ENCODE data around the gene MPND.
A peak's percentile ranks its signal among the peaks of the same experiment; 100 is the strongest.

Gene MPND, protein sequence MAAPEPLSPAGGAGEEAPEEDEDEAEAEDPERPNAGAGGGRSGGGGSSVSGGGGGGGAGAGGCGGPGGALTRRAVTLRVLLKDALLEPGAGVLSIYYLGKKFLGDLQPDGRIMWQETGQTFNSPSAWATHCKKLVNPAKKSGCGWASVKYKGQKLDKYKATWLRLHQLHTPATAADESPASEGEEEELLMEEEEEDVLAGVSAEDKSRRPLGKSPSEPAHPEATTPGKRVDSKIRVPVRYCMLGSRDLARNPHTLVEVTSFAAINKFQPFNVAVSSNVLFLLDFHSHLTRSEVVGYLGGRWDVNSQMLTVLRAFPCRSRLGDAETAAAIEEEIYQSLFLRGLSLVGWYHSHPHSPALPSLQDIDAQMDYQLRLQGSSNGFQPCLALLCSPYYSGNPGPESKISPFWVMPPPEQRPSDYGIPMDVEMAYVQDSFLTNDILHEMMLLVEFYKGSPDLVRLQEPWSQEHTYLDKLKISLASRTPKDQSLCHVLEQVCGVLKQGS

DNA sequence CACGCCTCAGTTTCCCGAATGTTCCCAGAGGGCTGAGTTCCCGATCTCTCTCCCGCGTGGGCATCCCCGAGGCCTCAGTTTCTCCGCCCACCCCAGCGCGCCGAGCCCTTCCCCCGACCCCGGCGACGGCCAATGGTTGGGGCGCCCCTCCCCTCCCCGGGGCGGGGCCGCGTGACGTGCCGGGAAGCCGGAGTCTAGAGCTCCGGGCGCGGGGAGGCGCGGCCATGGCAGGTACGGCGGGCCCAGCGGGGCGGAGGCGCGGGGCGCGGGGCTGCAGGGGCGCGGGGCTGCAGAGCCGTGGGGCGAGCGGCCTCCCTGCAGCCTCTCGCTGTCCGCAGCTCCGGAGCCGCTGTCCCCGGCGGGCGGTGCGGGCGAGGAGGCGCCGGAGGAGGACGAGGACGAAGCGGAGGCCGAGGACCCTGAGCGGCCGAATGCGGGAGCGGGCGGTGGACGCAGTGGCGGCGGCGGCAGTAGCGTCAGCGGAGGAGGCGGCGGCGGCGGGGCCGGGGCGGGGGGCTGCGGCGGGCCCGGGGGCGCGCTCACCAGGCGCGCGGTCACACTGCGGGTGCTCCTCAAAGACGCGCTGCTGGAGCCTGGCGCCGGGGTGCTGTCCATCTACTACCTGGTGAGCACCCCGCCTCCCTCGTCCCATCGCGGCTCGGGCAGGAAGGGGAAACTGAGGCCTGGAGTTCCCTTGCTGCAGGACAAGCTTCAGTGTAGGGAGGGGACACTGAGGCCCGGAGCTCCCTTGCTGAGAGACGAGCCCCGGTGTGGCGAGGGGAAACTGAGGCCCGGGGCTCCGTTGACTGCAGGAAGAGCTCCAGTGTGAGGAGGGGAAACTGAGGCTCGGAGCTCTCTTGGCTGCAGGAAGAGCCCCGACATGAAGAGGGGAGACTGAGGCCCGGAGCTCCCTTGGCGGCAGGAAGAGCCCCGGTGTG is at the start of gene MPND:
Gene MPND (plus strand): TSS at position 193 of the 938 bp plus-strand sequence. CDS start 32 bp downstream, at position 225.
- peak; percentile 85 to 94 (median 89) for DNase-seq (ENCODE audit: low read depth in 3 of 3)

DNA sequence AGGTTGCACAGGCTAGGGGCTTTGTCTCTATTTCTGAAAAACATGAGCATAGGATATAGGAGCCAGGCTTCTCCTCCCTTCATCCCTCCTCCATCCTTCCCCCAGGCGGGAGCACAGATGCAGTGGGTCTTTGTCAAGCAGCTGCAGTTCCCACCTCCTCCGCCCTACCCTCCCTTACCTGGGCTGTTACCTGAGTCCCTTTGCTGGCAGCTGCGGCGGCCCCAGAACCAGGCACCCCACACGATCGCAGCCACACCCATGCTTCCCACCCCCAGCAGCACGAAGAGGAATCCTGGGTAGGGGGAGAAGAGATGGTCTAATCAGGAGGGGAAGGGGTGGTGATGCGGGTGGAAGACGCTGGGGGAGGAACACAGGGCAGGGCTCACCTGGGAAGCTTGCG is 49.0 kb upstream of the MPND start:
- no peak for DNase-seq (ENCODE audit: low read depth in 3 of 3)

DNA sequence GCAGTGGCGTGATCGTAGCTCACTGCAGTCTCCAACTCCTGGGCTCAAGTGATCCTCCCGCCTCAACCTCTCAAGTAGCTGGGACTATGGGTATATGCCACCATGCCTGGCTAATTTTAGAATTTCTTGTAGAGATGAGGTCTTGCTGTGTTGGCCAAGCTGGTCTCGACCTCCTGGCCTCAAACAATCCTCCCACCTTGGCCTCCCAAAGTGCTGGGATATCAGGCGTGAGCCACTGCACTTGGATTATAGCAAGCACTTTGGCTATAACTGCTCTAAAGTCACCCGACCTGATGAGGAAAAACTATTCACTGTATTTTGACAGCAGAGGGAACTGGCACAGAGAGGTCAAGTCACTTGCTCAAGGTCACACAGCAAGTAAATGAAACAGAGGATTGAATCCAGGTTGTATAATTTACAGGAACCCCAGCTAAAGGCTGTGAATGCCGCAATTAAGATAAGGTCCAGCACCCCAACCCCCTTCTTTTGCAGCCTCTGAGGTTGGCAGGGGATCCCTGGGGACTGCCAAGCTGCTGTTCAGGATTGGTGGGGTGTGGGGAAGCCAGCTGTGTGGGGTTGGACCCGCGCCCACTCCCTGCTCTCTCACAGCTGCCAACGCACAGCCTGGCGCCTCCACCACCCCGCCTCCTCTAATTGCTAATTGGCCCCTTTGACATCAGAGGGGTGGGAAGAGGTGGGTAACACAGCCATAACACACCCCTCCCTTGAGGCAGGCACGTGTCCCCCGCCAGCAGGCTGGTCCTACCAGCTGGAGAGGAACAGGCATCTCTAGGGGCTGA is 47.2 kb upstream of the MPND start:
- DNase-seq (ENCODE audit: low read depth in 3 of 3), result no peak

DNA sequence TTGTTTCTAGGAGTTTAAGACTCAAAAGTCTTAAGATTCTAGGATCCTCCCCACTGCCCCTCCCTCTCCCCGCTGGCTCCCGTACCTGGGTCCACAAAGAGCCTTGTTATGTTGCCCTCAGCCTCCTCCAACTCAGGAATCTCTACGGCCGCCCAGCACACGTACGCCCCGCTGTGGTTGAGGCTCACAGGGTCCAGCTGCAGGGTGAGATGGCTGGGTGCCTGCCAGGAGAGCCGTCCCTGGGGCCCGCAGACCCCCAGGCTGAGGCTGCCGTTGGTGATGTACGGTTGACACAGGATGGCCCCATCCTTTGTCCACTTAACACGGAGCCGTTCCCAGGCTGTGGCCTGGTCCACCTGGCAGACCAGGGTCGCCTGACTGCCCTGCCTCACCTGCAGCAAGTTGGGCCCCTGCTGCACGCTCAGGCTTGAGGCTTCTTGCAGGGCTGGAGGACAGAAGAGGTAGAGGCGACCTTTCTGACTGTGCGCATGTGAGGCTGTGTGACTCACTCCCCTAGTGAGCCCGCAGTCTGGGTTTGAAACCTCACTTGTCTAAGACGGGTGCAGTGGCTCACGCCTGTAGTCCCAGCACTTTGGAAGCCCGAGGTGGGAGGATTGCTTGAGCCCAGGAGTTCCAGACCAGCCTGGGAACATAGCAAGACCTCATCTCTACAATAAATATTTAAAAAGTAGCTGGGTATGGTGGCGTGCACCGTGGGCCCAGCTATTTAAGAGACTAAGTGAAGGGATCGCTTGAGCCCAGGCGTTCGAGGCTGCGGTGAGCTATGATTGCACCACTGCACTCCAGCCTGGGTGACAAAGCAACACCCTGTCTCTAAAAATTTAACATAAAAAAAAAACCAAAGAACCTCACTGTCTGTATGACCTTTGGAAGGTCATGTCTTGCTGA is 45.2 kb upstream of the MPND start:
- no peak for DNase-seq (ENCODE audit: low read depth in 3 of 3)

DNA sequence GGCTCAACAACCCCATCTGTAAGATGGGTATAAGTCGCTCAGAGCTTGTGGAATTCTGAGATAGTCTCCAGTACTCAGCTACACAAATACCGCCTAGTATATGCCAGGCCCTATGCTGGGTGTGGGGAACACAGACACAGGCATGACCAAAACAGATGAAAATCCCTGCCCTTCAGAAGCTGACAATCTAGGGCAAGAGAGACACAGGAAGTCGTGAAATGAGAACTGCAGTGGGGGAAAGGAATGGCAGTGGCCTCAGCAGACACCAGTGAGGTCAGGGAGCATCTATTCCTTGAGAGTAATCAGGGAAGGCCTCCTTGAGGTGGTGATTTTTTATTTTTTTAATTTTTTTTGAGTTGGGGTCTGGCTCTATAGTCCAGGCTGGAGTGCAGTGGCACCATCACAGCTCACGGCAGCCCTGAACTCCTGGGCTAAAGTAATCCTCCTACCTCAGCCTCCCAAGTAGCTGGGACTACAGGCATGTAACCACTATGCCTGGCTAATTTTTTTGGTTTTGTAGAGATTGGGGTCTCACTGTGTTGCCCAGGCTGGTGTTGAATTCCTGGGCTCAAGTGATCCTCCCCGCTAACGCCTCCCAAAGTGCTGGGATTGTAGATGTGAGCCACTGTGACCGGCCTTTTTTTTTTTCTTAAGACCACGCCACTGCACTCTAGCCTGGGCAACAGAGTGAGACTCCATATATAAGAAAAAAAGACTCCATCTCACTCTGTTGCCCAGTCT is 44.4 kb upstream of the MPND start:
- DNase-seq (ENCODE audit: low read depth in 3 of 3), result no peak

DNA sequence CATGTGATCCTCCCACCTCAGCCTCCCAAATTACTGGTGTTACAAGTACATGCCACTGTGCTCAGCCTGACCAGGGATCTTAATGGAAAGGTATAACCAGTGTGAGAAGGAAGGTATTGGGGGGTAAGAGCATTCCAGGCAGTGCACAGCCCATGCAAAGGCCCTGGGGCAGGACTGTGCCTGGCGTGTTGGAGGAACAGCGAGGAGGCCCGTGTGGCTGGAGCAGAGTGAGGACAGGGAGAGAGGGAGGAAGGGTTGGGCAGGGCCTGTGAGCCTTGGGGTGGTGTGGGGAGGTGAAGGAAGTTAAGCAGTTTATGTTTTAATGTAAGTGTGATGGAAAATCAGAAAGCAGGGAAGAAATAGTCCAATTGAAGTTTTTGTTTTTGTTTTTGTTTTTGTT is 42.8 kb upstream of the MPND start:
- DNase-seq (ENCODE audit: low read depth in 3 of 3), result no peak

DNA sequence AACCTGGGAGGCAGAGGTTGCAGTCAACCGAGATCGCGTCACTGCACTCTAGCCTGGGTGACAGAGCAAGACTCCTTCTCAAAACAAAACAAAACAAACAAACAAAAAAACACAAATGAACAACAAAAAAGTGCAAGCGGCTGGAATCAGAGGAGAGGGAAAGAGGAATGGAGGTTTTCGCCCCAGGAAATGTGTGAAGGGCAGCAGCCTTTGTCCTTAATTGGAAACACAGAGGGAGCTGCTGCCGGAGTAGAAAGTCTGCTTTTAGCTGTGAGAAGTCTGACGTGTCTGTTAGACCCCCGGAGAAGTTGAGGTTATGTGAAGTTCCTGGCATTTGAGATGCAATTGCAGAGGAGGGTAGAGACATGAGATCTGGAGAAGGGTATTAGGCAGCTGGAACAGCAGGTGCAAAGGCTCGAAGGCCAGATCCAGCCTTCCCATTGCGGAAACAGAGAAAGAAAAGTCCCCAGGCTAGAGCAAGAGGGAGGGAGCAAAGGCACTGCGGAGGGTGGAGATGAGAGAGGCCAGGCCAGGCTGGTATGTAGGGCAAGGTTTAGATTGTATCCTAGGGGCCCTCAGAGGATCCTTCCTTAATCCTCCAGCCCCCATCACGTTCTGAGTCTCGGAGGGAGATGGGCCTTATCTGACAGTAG is 41.6 kb upstream of the MPND start:
- DNase-seq (ENCODE audit: low read depth in 3 of 3), result no peak

DNA sequence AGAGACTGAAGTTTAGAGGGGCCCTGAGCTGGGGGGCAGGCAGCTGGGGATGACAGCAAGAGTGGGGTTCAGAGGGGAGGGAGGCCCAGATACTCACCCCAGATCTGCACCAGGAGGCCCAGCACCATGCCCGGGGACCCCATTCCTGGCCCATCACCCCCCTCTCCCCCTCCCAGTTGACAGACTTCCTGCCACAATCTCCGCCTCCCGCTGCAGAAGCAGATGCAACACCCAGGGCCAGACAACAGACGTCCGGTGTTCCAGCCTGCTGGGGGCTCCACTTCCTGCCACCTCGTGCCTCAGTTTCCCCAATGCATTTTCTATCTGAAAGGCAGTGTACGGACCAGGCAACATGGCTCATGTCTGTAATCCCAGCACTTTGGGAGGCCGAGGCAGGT is 41.1 kb upstream of the MPND start, which contains the start of gene TMIGD2:
Gene TMIGD2 (minus strand): TSS at position 147 of the 398 bp plus-strand sequence. CDS start 4 bp downstream, at position 143.
- DNase-seq (ENCODE audit: low read depth in 3 of 3), result no peak

DNA sequence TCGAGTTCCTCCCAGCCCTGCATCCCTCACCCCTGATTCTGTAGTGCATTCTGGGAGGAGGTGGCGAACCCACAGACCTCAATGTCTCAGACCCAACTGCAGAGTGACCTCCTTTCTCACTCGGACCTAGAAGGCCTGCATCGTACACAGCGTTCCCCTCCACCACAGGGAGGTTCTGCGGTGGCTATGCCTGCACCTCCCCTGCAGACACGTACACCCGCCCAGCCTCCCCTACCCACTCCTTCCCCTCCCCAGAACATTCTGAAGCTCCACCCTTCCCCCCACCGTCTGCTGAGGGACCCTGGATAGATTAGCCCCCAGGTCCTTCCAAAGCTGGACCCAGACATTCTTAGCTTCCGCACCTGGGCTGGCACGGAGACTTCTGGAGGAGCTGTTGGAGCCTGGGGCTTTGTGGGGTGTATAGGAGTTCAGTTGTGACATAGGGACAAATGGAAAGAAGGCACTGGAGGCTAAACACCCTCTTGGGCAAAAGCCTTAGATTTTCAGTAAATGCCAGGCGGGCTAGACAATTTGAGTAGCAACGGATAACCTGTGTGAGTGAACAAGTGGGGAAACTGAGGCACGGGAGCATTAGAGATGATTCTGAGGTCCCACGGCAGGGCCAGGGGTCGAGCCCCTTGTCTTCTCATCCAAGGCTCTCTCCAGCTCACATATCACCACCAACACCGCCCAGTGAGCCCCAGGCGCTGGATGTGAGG is 39.4 kb upstream of the MPND start:
- DNase-seq (ENCODE audit: low read depth in 3 of 3), result no peak

DNA sequence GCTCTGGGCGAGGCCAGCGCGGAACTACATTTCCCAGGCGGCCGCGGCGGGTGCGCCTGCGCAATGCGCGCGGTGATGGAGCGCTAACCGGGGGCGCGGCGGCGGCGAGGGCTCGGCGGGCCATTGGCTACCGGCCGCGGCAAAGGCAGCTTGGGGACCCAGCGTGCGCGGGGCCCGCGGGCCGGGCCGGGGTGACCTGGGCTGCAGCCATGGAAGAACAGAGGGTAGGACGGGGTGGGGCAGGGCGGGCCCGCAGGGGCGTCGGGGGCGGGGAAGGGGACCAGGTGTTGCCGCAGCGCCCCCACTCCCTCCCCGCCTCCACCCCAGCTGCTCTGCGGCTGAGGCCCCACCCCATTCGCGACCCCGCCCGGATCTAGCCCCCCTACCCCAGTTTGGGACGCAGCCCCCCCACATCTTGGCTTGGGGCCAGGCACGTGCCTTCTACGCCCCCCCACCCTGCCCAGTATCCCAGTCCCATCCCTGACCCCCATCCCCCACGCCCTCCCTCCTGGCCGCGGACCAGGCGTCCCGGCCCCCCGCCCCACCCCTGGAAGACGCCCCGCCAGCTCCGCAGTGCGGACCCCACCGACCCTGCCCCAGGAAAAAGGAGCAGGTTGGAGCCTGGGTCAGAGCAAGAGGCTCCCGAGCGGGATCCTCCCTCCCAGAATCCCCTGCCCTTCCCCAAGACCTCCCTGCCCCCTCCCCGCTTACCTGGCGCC is 38.7 kb upstream of the MPND start, which contains the start of gene FSD1:
Gene FSD1 (plus strand): TSS at position 61 of the 719 bp plus-strand sequence. CDS start 149 bp downstream, at position 210.
- peak; percentile 28 to 49 (median 44) for DNase-seq (ENCODE audit: low read depth in 3 of 3)

DNA sequence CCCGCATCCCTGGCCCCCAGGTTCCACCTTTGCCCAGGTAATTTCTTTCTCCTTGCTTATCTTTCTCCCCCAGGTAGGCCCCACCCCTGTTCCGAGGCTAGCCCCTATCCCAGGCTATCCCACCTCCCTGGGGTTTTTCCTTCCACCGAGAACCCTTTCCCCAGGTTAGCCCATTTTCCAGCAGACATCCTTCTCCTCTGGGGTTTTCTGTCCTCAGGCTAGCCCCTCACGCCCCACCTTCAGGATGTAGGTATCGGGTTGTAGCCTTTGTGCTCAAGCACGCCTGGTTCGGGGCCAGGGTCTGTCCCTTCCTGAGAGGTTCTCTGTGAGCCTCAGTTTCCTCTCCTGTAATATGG is 38.1 kb upstream of the MPND start:
- no peak for DNase-seq (ENCODE audit: low read depth in 3 of 3)

DNA sequence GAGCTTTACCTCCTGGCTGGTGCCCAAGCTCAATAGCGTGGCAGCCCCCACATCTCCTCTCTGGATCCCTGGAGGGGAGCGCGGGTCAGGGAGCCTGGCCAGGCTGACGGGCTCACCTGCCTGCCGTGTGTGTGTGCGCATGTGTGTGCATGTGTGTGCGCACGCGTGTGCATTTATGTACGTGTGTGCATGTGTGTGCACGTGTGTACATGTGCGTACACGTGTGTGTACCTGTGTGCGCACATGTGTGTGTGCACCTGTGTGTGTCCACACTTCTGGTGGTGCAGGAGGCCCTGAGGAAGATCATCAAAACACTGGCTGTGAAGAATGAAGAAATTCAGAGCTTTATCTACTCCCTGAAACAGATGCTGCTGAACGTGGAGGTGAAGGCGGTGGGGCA is 37.7 kb upstream of the MPND start:
- DNase-seq (ENCODE audit: low read depth in 3 of 3), result no peak

DNA sequence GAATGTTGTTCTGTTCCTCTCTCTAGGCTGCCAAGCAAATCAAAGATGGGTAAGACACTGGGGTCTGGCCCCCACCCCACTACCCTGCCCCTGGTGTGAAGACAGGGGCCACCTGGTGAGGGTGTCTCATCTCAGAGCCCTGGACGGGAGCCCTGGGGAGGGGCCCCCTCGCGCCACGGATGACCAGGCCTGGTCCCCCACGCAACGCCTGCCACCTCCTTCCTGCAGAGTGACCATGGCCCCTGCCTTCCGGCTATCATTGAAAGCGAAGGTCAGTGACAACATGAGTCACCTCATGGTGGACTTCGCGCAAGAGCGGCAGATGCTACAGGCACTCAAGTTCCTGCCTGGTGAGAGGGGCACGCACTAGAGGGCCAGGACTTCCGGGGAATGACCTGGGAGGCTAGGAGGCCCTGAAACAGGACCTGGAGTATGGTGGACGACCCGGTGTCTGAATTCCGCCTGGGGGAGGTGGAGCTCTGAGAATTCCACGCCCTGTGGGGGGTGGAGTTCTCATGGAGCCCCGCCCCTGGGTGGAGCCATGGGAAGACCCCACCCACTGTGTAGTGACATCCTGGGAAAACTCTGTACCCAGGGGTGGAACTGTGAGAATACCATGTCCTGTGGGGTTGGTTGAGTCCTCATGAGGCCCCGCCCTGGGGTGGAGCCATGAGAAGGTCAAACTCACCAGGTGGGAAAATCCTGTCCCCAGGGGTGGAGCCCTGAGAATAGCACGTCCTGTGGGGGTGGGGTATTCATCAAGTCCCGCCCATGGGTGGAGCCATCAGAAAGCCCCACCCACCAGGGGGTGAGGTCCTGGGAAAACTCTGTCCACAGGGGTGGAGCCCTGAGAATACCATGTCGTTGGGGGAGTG is 32.9 kb upstream of the MPND start:
- DNase-seq (ENCODE audit: low read depth in 3 of 3), result no peak

DNA sequence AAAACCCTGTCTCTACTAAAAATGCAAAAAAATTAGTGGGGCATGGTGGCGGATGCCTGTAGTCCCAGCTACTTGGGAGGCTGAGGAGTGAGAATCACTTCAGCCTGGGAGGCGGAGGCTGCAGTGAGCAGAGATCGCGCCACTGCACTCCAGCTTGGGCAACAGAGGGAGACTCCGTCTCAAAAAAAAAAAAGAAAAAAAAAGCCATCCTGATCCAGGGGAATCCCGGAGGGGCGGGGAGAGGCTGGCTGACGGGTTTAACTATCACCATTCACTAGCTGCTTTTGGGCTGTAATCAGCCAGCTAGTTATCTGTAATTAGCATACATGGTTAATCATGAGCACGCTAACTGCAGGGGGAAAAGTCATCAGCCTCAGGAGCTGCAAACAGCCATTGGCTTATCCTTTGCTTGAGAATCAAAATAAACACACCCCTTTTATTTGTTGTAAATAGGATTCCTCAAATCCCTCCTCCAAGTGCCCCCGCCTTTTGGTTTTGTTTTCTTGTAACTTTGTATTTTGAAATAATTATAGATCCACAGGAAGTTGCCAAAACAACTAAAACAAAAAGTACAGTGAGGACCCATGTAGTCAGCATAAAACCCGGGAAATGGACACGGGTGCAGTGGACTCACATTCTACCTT is 29.4 kb upstream of the MPND start:
- DNase-seq (ENCODE audit: low read depth in 3 of 3), result no peak

DNA sequence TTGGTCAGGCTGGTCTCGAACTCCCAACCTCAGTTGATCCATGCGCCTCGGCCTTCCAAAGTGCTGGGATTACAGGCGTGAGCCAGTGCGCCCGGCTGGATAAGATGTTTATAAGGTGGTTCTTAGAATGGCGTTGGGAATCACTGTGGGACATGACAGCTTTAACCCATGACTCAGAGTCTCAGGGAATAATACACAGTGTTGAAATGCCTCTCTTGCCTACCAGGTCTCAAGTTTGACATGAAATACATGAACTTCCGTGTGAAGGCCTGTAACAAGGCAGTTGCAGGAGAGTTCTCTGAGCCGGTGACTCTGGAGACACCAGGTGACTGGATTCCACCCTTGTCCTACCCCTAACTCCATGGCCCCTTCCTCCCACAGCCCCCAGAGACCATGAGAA is 26.4 kb upstream of the MPND start:
- no peak for DNase-seq (ENCODE audit: low read depth in 3 of 3)

DNA sequence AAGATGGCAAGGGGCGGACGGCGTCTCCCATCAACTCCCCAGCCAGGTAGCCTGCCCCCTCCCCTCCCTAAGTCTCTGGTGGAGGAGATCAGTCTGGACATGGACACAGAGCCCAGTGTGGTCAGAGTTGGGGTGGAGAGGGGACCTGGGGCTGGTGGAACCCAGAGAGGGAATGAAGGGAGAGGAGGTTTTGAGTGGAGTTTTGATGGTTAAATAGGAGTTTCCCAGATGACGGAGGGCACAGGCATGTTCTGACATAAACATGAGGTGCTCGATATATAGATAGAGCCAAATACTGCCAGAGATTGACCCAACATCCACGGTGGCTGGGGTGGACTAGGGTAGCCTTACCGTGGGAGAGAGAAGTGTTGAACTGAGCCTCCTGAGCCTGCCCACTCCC is 24.9 kb upstream of the MPND start:
- DNase-seq (ENCODE audit: low read depth in 3 of 3), result no peak
